HG02981 (cell line): Measurements from ENCODE around the gene ALS2.
"Not testable (repeated sequence)": the region's sequence is repeated elsewhere in the genome, so short reads cannot be mapped to it uniquely, and the experiment has no call there.

ENCODE experiments used
- ATAC-seq: cut with Tn5 transposase; IDR thresholded peaks from one replicate; pipeline ENCODE4 v1.9.1; 2021; ENCODE audit warnings: mild to moderate bottlenecking, moderate library complexity; ENCODE audit not compliant: unreplicated experiment

ALS2 gene

GRCh38 chr2:201680743-201681142 lies 100.0 kb downstream of the ALS2 start:
- ATAC-seq = no peak

- ATAC-seq = no peak
These were observed 102.3 kb downstream of the ALS2 start for GRCh38 chr2:201678401-201678800.

DNA sequence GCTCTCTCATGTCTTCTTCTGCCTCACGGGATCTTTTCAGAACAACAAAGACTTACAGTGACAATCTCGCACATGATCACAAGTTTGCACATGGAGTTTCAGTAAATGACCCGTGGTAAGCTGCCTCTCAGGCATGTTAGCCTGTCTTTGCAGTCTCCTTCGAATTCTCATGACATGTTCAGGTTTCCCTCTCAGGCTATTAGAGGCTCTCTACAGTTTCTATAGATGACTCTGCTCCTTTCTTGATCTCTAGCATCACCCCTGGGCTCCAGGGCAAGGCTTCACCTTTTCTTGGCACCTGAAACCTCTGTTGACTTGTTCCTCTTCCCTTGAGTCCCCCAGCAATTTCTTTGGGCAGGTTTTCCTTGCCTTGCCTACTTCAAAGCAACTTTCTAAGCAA lies 105.3 kb downstream of the ALS2 start:
- no peak for ATAC-seq

DNA sequence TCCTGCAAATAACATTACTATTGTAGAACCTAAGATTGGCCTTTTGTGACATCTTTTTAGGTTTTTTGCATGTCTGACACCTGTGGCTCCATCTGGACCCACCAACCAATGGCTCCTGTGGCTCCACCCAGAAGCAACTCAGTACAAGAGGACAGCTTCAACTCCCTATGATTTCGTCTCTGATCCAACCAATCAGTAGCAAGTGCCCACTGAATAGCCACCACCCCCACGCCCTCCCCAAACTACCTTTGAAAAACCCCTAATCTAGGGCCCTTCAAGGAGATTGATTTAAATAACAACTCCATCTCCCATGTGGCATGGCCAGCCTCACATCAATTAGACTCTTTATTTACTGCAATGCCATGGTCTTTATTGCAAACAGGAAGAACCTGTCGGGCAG lies 105.9 kb downstream of the ALS2 start:
- no peak for ATAC-seq

- ATAC-seq = no peak
These were observed 106.4 kb downstream of the ALS2 start for GRCh38 chr2:201674298-201674697.

GRCh38 chr2:201673546-201673945 lies 107.2 kb downstream of the ALS2 start:
- ATAC-seq = no peak

DNA sequence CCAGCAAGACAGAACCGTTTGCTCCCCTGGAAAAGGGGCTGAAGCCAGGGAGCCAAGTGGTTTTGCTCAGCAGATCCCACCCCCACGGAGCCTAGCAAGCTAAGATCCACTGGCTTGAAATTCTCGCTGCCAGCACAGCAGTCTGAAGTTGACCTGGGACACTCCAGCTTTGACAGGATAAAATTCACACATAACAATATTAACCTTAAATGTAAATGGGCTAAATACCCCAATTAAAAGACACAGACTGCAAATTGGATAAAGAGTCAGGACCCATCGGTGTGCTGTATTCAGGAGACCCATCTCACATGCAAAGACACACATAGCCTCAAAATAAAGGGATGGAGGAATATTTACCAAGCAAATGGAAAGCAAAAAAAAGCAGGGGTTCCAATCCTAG lies 109.5 kb downstream of the ALS2 start:
- ATAC-seq = not testable (repeated sequence)

GRCh38 chr2:201669865-201670264 lies 110.9 kb downstream of the ALS2 start:
- ATAC-seq = no peak

DNA sequence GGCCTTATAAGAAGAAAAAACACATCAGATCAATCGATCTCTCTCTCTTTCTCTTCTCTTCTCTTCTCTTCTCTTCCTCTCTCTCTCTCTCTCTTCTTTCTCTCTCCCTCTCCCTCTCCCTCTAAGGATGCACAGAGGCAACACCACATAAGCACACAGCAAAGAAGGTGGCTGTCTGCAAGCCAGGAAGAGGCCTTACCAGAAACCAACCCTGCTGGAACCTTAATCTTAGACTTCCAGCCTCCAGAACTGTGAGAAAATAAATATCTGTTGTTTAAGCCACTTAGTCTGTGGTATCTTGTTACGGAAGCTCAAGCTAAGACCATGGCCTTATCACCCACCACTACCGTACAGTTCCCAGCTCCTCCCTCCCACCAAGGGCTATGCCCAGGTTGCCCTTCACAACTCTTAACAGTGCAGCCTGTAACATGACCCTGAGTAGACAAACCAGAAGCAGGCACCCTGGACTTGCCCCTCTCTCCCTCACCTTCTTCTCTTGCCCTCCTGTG lies 112.3 kb downstream of the ALS2 start:
- ATAC-seq = no peak

- ATAC-seq = no peak
These were observed 116.4 kb downstream of the ALS2 start for GRCh38 chr2:201664334-201664733.

- no peak for ATAC-seq
These were observed 119.4 kb downstream of the ALS2 start for GRCh38 chr2:201661366-201661765.

- no peak for ATAC-seq
These were observed 120.3 kb downstream of the ALS2 start for GRCh38 chr2:201660293-201660895.

DNA sequence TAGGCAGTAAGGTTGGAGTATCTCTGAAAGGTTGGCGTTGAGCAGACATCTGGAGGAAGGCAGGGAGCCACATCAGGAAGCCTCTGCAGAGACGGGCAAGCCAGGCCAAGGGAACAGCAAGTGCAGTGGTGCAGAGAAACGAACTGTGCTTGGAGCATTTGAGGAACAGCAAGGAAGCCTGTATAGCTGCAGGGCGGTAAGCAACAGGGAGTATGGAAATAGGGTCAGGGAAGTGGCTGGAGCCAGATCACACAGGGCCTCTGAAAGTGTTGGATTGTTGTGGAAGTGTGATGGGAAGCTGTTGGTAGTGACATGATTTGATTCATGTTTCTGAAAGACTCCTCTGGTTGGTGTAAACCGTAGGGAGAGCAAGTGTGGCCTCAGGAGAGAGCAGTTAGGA lies 124.0 kb downstream of the ALS2 start:
- no peak for ATAC-seq

DNA sequence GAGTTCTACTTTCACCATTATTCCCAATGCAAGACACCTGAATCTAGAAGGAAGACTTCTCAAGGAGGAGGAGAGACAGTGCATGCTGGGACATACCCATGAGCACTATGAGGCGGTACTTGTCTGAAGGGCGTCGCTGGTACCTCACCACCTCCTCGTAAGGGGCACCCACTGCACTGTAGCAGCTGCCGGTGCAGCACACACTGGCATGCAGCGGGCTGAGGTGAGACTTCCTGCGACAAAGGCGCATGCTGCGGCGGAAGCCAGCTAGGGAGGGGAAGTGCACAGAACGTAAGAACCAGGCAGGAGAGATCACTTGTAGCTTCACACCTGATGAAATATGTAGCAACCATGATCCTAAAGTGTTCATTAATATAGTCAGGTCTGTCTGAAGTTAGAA lies 124.6 kb downstream of the ALS2 start:
- ATAC-seq = no peak

DNA sequence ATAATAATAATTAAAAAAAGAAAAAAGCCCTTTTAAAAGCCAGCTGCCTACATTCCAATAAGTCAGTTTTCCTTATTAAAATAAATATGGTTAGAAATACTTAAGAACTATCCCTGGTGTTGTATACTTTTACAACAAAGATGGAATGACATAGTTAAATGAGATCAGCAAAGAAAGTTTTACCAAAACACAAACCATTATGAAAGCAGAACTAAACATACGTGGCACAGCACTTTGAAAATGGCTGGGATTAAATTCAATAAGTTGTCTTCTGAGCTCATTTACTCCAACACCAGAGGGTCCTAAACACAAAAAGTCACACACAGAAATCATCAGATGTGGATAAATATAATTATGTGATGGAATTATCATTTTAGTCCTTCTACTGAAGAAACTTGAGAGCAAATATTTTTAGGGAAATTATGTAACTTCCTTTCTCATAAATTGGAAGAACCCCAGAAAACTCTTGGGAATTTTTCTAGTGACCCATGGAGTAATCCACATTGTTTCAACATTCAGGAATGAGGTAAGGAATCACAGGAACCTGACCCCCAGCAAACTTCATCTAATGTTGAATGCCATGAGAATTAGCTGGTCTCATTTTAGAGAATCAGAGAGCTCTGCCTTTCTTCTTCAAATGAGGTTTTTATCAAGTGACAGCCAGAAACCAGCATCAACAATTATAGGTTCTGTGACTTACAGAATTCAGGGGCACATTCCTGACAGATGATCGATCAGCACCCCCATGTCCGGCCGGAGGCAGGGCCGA lies 125.9 kb downstream of the ALS2 start:
- no peak for ATAC-seq

GRCh38 chr2:201653221-201653620 lies 127.5 kb downstream of the ALS2 start:
- ATAC-seq = no peak
